Heart left ventricle (tissue), 16 donors: ENCODE measurements around the gene MEOX1. TPM values are rescaled to one million over a fixed set of nuclear protein-coding genes. Genes with fewer than 3 reads are reported as not detected.

ENCODE experiments used
- ATAC-seq, 4 donors: fragments of 200-7000 bp; cut with Tn5 transposase; one replicate each; pipeline ENCODE4 v1.9.1; 2020 to 2022; ENCODE audit warnings: moderate library complexity in 4 of 4, mild to moderate bottlenecking in 3 of 4, moderate number of reproducible peaks in 1 of 4
- DNase-seq, 5 donors: peaks; one replicate each; pipeline ENCODE4 v3.0.0-alpha.2; 2020
- H3K27ac ChIP-seq, 12 donors: fragments of 200-600 bp; sonication (generic) in 4 of 12; one replicate each; pipeline versions ENCODE4 v1.5.0 to v1.8.0; 2016 to 2022; ENCODE audit warnings: mild to moderate bottlenecking in 2 of 12
- H3K27me3 ChIP-seq, 9 donors: fragments of 200-600 bp; sonication (generic) in 2 of 9; one replicate each; pipeline versions ENCODE4 v1.5.1 to v1.8.0; 2016 to 2022; ENCODE audit warnings: mild to moderate bottlenecking in 3 of 9
- H3K36me3 ChIP-seq, 9 donors: fragments of 200-600 bp; sonication (generic) in 2 of 9; one replicate each; pipeline versions ENCODE4 v1.5.0 to v1.8.0; 2018 to 2022; ENCODE audit warnings: mild to moderate bottlenecking in 2 of 9
- H3K4me1 ChIP-seq, 12 donors: fragments of 200-600 bp; sonication (generic) in 4 of 12; one replicate each; pipeline versions ENCODE4 v1.5.0 to v1.8.0; 2016 to 2022; ENCODE audit warnings: mild to moderate bottlenecking in 3 of 12
- H3K4me3 ChIP-seq, 12 donors: fragments of 200-600 bp; sonication (generic) in 4 of 12; one replicate each; pipeline versions ENCODE4 v1.5.0 to v1.8.0; 2017 to 2022; ENCODE audit warnings: mild to moderate bottlenecking in 9 of 12, moderate library complexity in 4 of 12
- H3K9me3 ChIP-seq, 12 donors: fragments of 200-600 bp; sonication (generic) in 4 of 12; one replicate each; pipeline versions ENCODE4 v1.5.0 to v1.8.0; 2016 to 2022; ENCODE audit warnings: mild to moderate bottlenecking in 1 of 12
- POLR2A ChIP-seq, 2 donors: fragments of 450-650 bp; IDR thresholded peaks; one replicate each; pipeline ENCODE4 v1.6.1; 2017; ENCODE audit warnings: antibody characterized with exemption in 2 of 2, mild to moderate bottlenecking in 2 of 2, moderate library complexity in 2 of 2
- WGBS, 4 donors: extraction: QIAGEN DNeasy Blood & Tissue Kit in 2 of 4; methylation state at CpG; one replicate each; pipeline versions ENCODE4 v1.1.5 to v1.1.7; 2013 to 2018; 5-methylcytosine and 5-hydroxymethylcytosine counted together
- intact Hi-C, 10 donors: fragments of 100-400 bp; cut with DNase I; formaldehyde crosslinking; loops; one replicate each; pipeline versions ENCODE4 v1.11.1 to v1.14.2; 2022
- polyA plus RNA-seq, 2 donors: library from polyadenylated mRNA; stranded (reverse); fragments of 200-250 nt; gene quantifications; one replicate each; pipeline ENCODE4 v1.2.3, GENCODE V29; 2013
- total RNA-seq, 9 donors: library from RNA; depleted of rRNA in 2 of 9; stranded (reverse); fragments of >200 nt in 2 of 9; fragmentation: NEBNext Ultra II Directional in 3 of 9; extraction: Animal tissue kit (Norgen Biotek cat#: 25700) in 3 of 9; gene quantifications; one replicate each; pipeline versions ENCODE4 v1.1.0 to v1.2.4, GENCODE V29; 2016 to 2023
- TF ChIP-seq, protein P1 (sequence below), 12 donors: fragments of 200-600 bp; sonication (generic) in 4 of 12; IDR thresholded peaks; one replicate each; pipeline versions ENCODE4 v1.5.0 to v1.8.0; 2018 to 2022; ENCODE audit warnings: antibody characterized with exemption in 12 of 12, mild to moderate bottlenecking in 5 of 12
- donor health status: ischemic (EF 13 %, LVEDD 7.1; RV severe dilation, severe dysfunction).
- donor health status: healthy with polysubstance abuse.
- donor health status: DM: no; HTN: yes; CAD: no.
- donor health status: DM: no; HTN: no; CAD: no.
- donor health status: ischemic (EF 25% LVEDD 6.9; RV normal size, moderate dysfunction).
- donor health status: ischemic (EF 25% LVEDD 5.7; RV mildly dilated, moderate dysfunction).
- donor health status: healthy.
- donor health status: DM: yes; HTN: yes; CAD: no.
- donor health status: ischemic (EF 35%, LVEDD 5.7; RV mildly dilated, moderate dysfunction).
- donor health status: nonischemic (EF 11% LVEDD 7.7; RV severe dilation, severe dysfunction).
- donor health status: DM: yes; HTN: yes; CAD: no.
- donor health status: PGD.
- donor health status: ischemic (EF 29% LVEDD 5.4; RV normal size, mild dysfunction).
- donor health status: nonischemic (EF 23%, LVEDD 6.1; RV moderate dilation, normal function).

MEOX1 gene
- total and polyA plus RNA-seq, 11 donors, result 9.7 to 24.0 (median 16.1) TPM

DNA sequence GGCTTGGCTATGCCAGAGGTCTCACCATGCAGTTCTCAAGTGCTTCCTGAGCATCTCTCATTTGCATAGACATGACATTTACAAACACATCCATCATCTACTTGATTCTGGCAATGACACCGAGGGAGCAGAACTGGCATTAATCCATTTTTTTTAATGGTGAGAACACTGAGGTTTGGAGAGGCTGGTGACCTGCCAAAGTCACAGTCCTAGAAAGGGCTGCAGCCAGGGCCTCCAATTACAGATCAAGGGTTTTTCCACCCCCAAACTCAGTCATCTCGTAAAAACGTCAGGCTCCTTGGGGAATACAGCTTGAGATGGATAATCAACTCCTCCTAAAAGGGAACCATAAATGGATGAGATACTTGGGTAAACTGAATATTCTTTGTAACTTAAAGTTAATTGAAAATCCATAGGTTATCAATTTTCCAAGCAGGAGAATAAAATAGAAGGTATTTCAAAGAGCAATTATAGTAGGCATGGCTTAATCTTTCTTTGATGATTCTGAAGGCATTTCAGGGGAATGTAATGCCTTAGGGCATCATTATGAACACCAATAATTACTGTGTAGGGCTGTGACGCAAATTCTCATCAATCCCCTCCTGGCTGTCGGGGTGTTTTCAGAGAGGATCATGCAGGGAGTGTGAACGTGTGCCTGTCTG, 9.4 kb upstream of the MEOX1 start:
- H3K36me3 ChIP-seq, result no peaks in the 10 kb centered on the region
- TF ChIP-seq, protein P1, sequence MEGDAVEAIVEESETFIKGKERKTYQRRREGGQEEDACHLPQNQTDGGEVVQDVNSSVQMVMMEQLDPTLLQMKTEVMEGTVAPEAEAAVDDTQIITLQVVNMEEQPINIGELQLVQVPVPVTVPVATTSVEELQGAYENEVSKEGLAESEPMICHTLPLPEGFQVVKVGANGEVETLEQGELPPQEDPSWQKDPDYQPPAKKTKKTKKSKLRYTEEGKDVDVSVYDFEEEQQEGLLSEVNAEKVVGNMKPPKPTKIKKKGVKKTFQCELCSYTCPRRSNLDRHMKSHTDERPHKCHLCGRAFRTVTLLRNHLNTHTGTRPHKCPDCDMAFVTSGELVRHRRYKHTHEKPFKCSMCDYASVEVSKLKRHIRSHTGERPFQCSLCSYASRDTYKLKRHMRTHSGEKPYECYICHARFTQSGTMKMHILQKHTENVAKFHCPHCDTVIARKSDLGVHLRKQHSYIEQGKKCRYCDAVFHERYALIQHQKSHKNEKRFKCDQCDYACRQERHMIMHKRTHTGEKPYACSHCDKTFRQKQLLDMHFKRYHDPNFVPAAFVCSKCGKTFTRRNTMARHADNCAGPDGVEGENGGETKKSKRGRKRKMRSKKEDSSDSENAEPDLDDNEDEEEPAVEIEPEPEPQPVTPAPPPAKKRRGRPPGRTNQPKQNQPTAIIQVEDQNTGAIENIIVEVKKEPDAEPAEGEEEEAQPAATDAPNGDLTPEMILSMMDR (IDR thresholded peaks at IDR 0.05), result no peak
- no peak for TF ChIP-seq POLR2A (IDR thresholded peaks at IDR 0.05)
- intact Hi-C loops, result loop anchor here in 1 of 10 donors (5.0 kb wide), 1 partner anchor 149 kb away; no protein-coding TSS in a partner anchor
- DNase-seq (peak in 4 of 5 donors; percentile 14 to 51 (median 40)), ATAC-seq (peak in 1 of 4 donors; percentile 51)
- no peak overlapping the region for H3K27ac ChIP-seq
- H3K9me3 ChIP-seq, result no peaks in the 10 kb centered on the region
- no peak overlapping the region for H3K4me3 ChIP-seq
- 55 to 73% (median 63%) methylated on average over 6 of the region's 6 CpGs for WGBS, 4 donors
- H3K27me3 ChIP-seq, result no peaks in the 10 kb centered on the region
- H3K4me1 ChIP-seq, result peaks cover 0 to 30% (median 3%) of the 10 kb centered on the region in 12 donors

DNA sequence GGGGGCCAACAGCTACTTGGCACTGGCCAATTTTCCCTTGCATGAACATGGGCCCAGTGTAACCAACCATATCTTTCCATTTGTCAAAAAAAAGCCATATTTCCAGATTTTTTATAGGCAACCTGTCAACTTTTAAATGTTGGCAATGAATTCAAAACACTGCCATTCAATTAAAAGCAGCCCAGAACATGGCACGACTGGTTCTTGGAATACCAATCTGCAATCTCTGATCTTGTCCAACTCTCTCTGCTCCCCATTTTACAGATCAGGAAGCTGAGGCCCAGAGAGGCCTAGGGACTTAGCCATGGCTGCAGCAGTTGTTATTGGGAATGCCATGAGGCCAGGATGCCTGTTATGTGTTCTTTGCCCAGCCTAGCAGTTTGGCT, 8.9 kb upstream of the MEOX1 start:
- WGBS, 4 donors, result 89 to 100% (median 94%) methylated on average over 1 of the region's 1 CpG
- Histone ChIP-seq H3K27ac (no peak overlapping the region), H3K4me3 (no peak overlapping the region), H3K27me3 (no peaks in the 10 kb centered on the region), H3K9me3 (no peaks in the 10 kb centered on the region), H3K36me3 (no peaks in the 10 kb centered on the region), H3K4me1 (peaks cover 0 to 35% (median 2%) of the 10 kb centered on the region in 12 donors)
- DNase-seq (no peak), ATAC-seq (no peak)
- TF ChIP-seq POLR2A (IDR thresholded peaks at IDR 0.05), result no peak
- TF ChIP-seq, protein P1 (IDR thresholded peaks at IDR 0.05), result no peak
- intact Hi-C loops, result loop anchor here in 1 of 10 donors (5.0 kb wide), 1 partner anchor 148 kb away; no protein-coding TSS in a partner anchor

DNA sequence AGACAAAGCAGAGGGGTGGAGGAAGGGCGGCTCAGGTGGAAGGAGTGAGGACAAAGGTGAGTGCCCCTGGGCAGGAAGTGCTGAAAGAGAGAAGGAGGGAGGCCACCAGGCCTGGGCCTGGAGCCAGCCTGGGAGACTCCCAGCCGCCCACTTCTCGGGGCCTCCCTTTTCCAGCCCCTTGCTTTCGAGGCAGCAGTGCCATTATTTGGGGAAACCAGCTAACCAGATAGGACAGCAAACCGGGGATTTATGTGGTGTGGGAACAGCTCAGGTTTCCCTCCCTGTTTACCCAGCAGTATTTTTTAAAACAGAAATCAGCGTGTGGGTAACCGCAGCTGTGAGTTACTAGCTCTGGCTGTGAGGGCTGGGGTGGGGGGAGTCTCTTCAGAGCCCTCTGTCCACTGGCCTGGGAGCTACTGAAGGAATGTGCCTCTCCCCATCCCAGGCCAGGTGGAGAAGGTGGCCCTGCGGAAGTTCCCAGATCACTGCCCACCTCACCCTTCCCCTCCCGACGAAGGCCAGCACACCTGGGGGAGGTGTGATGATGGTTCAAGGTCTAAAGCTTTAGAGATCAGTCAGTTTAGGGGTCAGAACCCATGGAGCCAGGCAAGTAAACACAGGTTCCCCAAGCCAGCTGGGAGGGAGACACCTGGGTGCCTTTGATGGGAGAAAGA, 8.4 kb upstream of the MEOX1 start:
- Histone ChIP-seq H3K27me3 (no peaks in the 10 kb centered on the region), H3K4me1 (peaks cover 0 to 40% (median 4%) of the 10 kb centered on the region in 12 donors), H3K9me3 (no peaks in the 10 kb centered on the region), H3K27ac (peak overlapping the region in 2 of 12 donors; percentile 4 to 32), H3K4me3 (no peak overlapping the region), H3K36me3 (no peaks in the 10 kb centered on the region)
- intact Hi-C loops, result loop anchor here in 1 of 10 donors (5.0 kb wide), 1 partner anchor 148 kb away; no protein-coding TSS in a partner anchor
- 65 to 77% (median 72%) methylated on average over 9 to 10 of the region's 10 CpGs for WGBS, 4 donors
- ATAC-seq, result no peak
- peak in 1 of 5 donors; percentile 42 for DNase-seq
- no peak for TF ChIP-seq POLR2A (IDR thresholded peaks at IDR 0.05)
- TF ChIP-seq, protein P1 (IDR thresholded peaks at IDR 0.05), result no peak

DNA sequence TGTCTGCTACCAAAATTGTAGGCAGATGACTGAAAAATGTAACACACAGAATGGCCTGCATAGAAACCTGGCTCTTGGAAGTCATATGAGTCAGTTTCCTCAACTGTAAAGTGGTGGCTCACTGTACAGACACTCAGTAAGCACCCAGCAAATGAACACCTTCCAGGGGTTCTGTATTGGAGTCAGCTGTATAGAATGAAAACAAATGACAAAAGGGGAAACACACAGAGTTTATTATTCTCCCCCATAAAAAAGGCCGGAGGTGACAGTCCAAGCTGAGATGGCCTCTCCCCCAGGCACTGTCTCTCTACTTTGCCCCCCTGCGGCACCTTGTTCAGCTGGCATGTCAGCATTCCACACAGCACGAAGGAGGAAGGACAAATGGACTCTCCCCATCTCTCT, 6.2 kb upstream of the MEOX1 start:
- 82 to 92% (median 89%) methylated on average over 3 of the region's 3 CpGs for WGBS, 4 donors
- Histone ChIP-seq H3K36me3 (no peaks in the 10 kb centered on the region), H3K4me3 (no peak overlapping the region), H3K27ac (no peak overlapping the region), H3K4me1 (peaks cover 0 to 52% (median 11%) of the 10 kb centered on the region in 12 donors), H3K27me3 (no peaks in the 10 kb centered on the region), H3K9me3 (no peaks in the 10 kb centered on the region)
- DNase-seq, result no peak
- ATAC-seq, result no peak
- TF ChIP-seq, protein P1 (IDR thresholded peaks at IDR 0.05), result no peak
- TF ChIP-seq POLR2A (IDR thresholded peaks at IDR 0.05), result no peak
- intact Hi-C loops, result no loop called here
